Activated CD8-positive, alpha-beta T cell treated with anti-CD3 and anti-CD28 coated beads, Interleukin-2, amount 10 ng/mL, durations not matched to agents 7 days and 5 days (primary cell): ENCODE results near the gene CORO2B. TPM values are rescaled to one million over a fixed set of nuclear protein-coding genes. Genes with fewer than 3 reads are reported as not detected.
A peak's percentile ranks its signal among the peaks of the same experiment; 100 is the strongest.

Source experiments
- ATAC-seq: fragments of 150-1000 bp; cut with Tn5 transposase; one replicate; pipeline ENCODE4 v1.10.0; 2021; ENCODE audit warnings: moderate library complexity
- CTCF ChIA-PET: fragments of 350-600 bp; sonication (Branson Sonifier 250); formaldehyde crosslinking; loops from one replicate; lab custom pipeline; 2021; ENCODE audit warnings: antibody characterized with exemption; lab: Charles Lee
- POLR2A ChIA-PET: fragments of 350-600 bp; sonication (Branson Sonifier 250); formaldehyde crosslinking; loops from one replicate; lab custom pipeline; 2021; ENCODE audit warnings: antibody characterized with exemption; lab: Charles Lee
- DNase-seq: peaks from one replicate; pipeline ENCODE4 v3.0.0-alpha.2; 2020
- H3K27ac Mint-ChIP-seq: one replicate; pipeline ENCODE4 v1.8.0; 2021; ENCODE audit warnings: mild to moderate bottlenecking, mixed read lengths
- H3K27me3 Mint-ChIP-seq: one replicate; pipeline ENCODE4 v1.8.0; 2021; ENCODE audit warnings: low read depth, mixed read lengths
- H3K36me3 Mint-ChIP-seq: one replicate; pipeline ENCODE4 v1.8.0; 2021; ENCODE audit warnings: low read depth, mixed read lengths
- H3K4me1 Mint-ChIP-seq: one replicate; pipeline ENCODE4 v1.8.0; 2021; ENCODE audit warnings: low read depth, mixed read lengths
- H3K4me3 Mint-ChIP-seq: one replicate; pipeline ENCODE4 v1.8.0; 2021; ENCODE audit warnings: mild to moderate bottlenecking, mixed read lengths
- H3K9me3 Mint-ChIP-seq: one replicate; pipeline ENCODE4 v1.8.0; 2022; ENCODE audit warnings: mixed read lengths; ENCODE audit not compliant: insufficient read depth
- total RNA-seq, 2 experiments: library from RNA; stranded (reverse); gene quantifications; one replicate each; pipeline ENCODE4 v1.2.3, GENCODE V29; 2021

CORO2B gene
- total RNA-seq, 2 experiments from 2014 or later = not detected

GRCh38 chr15:68578175-68578979 lies 416 bp upstream of the CORO2B start:
- peak; percentile 30 for DNase-seq
- no peak overlapping the region for H3K27ac Mint-ChIP-seq
- H3K4me1 Mint-ChIP-seq = peaks cover 10% of the 10 kb centered on the region
- ATAC-seq = peak; percentile 61
- peak overlapping the region; percentile 69 for H3K4me3 Mint-ChIP-seq
- ChIA-PET POLR2A (no interaction called here), CTCF (no interaction called here)
- no peaks in the 10 kb centered on the region for H3K36me3 Mint-ChIP-seq
- H3K9me3 Mint-ChIP-seq = no peaks in the 10 kb centered on the region
- H3K27me3 Mint-ChIP-seq = peaks cover 53% of the 10 kb centered on the region

DNA sequence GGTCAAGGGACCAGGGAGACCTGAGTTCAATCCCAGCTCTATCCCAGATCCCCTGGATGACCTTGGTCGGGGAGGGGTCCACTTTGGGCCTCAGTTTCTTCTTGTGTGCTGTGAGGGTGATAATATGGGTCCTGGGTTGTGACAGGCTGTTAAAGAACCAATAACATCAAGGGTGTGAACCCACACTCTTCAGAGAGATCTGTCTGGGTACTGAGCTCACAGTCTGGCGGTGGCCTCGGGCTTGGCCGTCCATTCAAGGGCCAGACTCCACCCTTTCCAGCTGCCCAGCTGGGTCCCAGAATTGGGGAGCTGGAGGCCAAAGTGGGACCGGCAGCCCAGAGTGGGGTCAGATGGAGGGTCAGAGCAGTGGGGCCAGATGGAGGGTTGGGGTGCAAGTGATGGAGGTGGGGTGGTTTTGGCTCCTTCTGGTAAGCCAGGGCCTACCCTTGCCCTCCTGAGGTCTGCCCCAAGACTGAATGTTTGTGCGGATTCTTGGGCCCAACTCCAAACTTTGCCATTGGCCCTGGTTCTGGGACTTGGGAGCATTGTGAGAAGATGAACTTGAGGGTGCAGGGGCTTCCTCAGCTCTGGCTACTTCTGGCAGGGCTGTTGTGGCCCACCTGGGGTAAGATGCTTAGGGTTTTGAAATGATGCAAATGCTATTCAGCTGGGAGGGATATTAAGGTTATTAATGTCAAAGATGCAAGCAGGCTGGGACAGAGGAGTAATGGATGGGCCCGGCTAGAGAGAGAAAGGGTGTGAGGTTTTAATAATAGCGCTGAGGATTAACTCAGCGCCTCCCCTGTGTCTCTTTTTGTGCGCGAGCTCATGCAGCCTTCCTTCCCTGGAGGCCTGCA lies 1.5 kb downstream of the CORO2B start:
- DNase-seq (no peak), ATAC-seq (no peak)
- peaks cover 44% of the 10 kb centered on the region for H3K27me3 Mint-ChIP-seq
- POLR2A ChIA-PET = interaction anchor here (0.6 kb wide), 1 partner anchor 9 kb away, joined by 3 read pairs; no protein-coding TSS in a partner anchor
- no peaks in the 10 kb centered on the region for H3K36me3 Mint-ChIP-seq
- no peaks in the 10 kb centered on the region for H3K9me3 Mint-ChIP-seq
- H3K4me1 Mint-ChIP-seq = peaks cover 10% of the 10 kb centered on the region
- CTCF ChIA-PET = interaction anchor here (0.7 to 1.2 kb wide), 2 partner anchors 30 to 93 kb away, joined by 3 to 5 read pairs; no protein-coding TSS in a partner anchor
- no peak overlapping the region for H3K4me3 Mint-ChIP-seq
- H3K27ac Mint-ChIP-seq = no peak overlapping the region

GRCh38 chr15:68580883-68581155 lies 2.0 kb downstream of the CORO2B start:
- CTCF ChIA-PET = interaction anchor here (0.7 to 1.2 kb wide), 2 partner anchors 31 to 93 kb away, joined by 3 to 5 read pairs; no protein-coding TSS in a partner anchor
- Mint-ChIP-seq H3K27ac (no peak overlapping the region), H3K4me3 (no peak overlapping the region), H3K9me3 (no peaks in the 10 kb centered on the region), H3K4me1 (peaks cover 10% of the 10 kb centered on the region), H3K36me3 (no peaks in the 10 kb centered on the region), H3K27me3 (peaks cover 42% of the 10 kb centered on the region)
- DNase-seq = no peak
- no peak for ATAC-seq
- POLR2A ChIA-PET = no interaction called here

DNA sequence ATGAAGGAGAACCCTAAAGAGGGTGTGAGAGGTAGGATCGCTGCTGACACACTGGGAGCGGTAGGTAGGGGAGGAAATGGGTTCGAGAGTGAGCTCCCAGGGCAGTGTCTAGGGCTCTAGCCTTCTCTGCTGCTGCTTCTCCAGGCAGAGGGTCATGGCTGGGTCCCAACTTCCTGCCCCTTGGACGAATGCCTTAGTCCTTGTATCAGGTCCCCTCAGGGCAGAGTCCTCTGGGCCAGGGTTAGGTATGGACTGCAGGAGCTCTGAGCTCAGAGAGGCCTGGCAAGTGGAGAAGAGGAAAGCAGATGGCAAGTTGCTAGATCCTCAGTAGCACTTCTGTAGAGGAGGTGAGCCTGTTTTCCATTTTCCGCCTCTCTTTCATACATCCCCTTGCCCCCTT lies 2.9 kb downstream of the CORO2B start:
- ATAC-seq (no peak), DNase-seq (no peak)
- H3K27ac Mint-ChIP-seq = no peak overlapping the region
- H3K9me3 Mint-ChIP-seq = no peaks in the 10 kb centered on the region
- no peaks in the 10 kb centered on the region for H3K36me3 Mint-ChIP-seq
- CTCF ChIA-PET = interaction anchor here (1.2 kb wide), 1 partner anchor 92 kb away, joined by 5 read pairs; no protein-coding TSS in a partner anchor
- POLR2A ChIA-PET = no interaction called here
- no peak overlapping the region for H3K4me3 Mint-ChIP-seq
- peaks cover 36% of the 10 kb centered on the region for H3K27me3 Mint-ChIP-seq
- peaks cover 10% of the 10 kb centered on the region for H3K4me1 Mint-ChIP-seq

DNA sequence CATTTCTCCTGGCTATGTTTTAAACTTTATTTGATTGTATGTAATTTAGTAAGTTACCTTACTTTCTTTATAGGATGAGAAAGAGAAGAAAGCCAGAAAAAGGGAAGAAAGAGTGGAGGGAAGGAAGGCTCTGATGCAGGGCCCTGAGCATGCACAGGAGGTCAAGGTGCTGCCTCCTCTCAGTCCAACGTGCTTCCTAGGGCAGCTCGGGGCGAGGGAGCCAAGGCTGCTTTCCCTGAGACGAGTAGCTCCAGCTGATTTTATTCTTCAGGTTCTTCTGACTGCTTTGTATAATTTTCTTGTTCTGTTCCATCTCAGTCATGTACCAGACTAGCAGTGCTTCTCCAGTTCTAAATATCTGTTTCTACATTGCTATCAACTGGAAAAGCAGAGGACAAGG lies 3.4 kb downstream of the CORO2B start:
- Mint-ChIP-seq H3K4me1 (peaks cover 7% of the 10 kb centered on the region), H3K4me3 (no peak overlapping the region), H3K27ac (no peak overlapping the region), H3K27me3 (peaks cover 31% of the 10 kb centered on the region), H3K36me3 (no peaks in the 10 kb centered on the region), H3K9me3 (no peaks in the 10 kb centered on the region)
- CTCF ChIA-PET = no interaction called here
- ATAC-seq (no peak), DNase-seq (no peak)
- POLR2A ChIA-PET = no interaction called here

GRCh38 chr15:68582864-68583263 lies 4.1 kb downstream of the CORO2B start:
- ATAC-seq (no peak), DNase-seq (no peak)
- peaks cover 7% of the 10 kb centered on the region for H3K4me1 Mint-ChIP-seq
- POLR2A ChIA-PET = no interaction called here
- H3K36me3 Mint-ChIP-seq = no peaks in the 10 kb centered on the region
- H3K4me3 Mint-ChIP-seq = no peak overlapping the region
- peaks cover 26% of the 10 kb centered on the region for H3K27me3 Mint-ChIP-seq
- H3K27ac Mint-ChIP-seq = no peak overlapping the region
- CTCF ChIA-PET = no interaction called here
- no peaks in the 10 kb centered on the region for H3K9me3 Mint-ChIP-seq

GRCh38 chr15:68583321-68583720 lies 4.5 kb downstream of the CORO2B start:
- no peaks in the 10 kb centered on the region for H3K9me3 Mint-ChIP-seq
- DNase-seq = no peak
- ChIA-PET CTCF (no interaction called here), POLR2A (no interaction called here)
- no peak overlapping the region for H3K27ac Mint-ChIP-seq
- H3K4me1 Mint-ChIP-seq = peaks cover 8% of the 10 kb centered on the region
- H3K36me3 Mint-ChIP-seq = no peaks in the 10 kb centered on the region
- H3K4me3 Mint-ChIP-seq = no peak overlapping the region
- ATAC-seq = no peak
- peaks cover 22% of the 10 kb centered on the region for H3K27me3 Mint-ChIP-seq

GRCh38 chr15:68583936-68584755 lies 5.4 kb downstream of the CORO2B start:
- no peak for DNase-seq
- Mint-ChIP-seq H3K9me3 (no peaks in the 10 kb centered on the region), H3K27me3 (peaks cover 22% of the 10 kb centered on the region), H3K4me3 (no peak overlapping the region), H3K27ac (no peak overlapping the region), H3K4me1 (peaks cover 8% of the 10 kb centered on the region), H3K36me3 (no peaks in the 10 kb centered on the region)
- ChIA-PET CTCF (interaction anchor here (1.2 kb wide), 1 partner anchor 30 kb away, joined by 4 read pairs; no protein-coding TSS in a partner anchor), POLR2A (no interaction called here)
- no peak for ATAC-seq

- ChIA-PET POLR2A (no interaction called here), CTCF (interaction anchor here (1.2 kb wide), 1 partner anchor 31 kb away, joined by 4 read pairs; no protein-coding TSS in a partner anchor)
Observed at GRCh38 chr15:68584756-68585573, 6.2 kb downstream of the CORO2B start.

DNA sequence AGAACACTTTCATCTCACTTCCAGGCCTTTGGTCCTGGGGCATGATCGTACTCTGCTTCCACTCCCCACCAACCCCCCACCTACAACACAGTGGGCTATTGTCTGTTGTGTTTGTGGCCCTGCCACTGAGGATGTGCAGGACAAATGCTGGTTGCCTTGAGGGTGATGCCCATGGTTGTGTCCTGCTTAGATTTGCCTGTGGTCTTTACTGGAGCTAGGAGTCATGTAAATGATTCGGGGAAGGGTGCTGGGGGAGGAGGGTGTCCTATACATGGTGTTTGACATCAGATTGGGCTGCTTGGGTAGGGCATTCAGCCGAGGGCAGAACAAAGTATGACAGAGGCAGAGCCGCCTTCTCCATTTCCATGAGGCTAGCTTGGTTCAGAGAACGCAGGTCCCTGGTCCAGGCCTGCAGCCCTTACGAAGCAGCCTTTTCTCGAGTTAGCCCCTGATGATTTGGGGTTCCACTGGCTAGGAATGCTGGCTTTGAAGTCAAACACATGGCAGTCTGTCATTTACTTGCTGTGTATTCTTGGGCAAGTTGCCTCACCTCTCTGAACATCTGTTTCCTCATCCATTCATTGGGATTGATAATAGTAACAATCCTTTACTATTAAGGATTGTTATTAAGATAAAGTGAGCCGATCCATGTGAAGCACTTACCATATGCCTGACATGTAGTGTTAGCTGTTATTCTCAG lies 6.9 kb downstream of the CORO2B start:
- ATAC-seq = no peak
- Mint-ChIP-seq H3K27me3 (peaks cover 10% of the 10 kb centered on the region), H3K4me3 (no peak overlapping the region), H3K27ac (no peak overlapping the region), H3K4me1 (peaks cover 8% of the 10 kb centered on the region), H3K36me3 (no peaks in the 10 kb centered on the region), H3K9me3 (no peaks in the 10 kb centered on the region)
- no peak for DNase-seq
- POLR2A ChIA-PET = no interaction called here
- CTCF ChIA-PET = interaction anchor here (0.8 kb wide), 1 partner anchor 26 kb away, joined by 3 read pairs; no protein-coding TSS in a partner anchor

More at GRCh38 chr15:68584756-68585573, 6.2 kb downstream of the CORO2B start:
- Mint-ChIP-seq H3K4me1 (peaks cover 8% of the 10 kb centered on the region), H3K4me3 (no peak overlapping the region), H3K27ac (no peak overlapping the region), H3K9me3 (no peaks in the 10 kb centered on the region), H3K27me3 (peaks cover 18% of the 10 kb centered on the region), H3K36me3 (no peaks in the 10 kb centered on the region)
- ATAC-seq (no peak), DNase-seq (no peak)
